Hepatocyte (in vitro differentiated cells): ENCODE results near the gene UBE2E2.

Experiments used
- EZH2 ChIP-seq: fragments of 200-600 bp; sonication (generic); IDR thresholded peaks from 2 replicates; pipeline ENCODE4 v1.6.1; 2016; ENCODE audit warnings: antibody characterized with exemption, mild to moderate bottlenecking, borderline replicate concordance
- EZH2phosphoT487 ChIP-seq: fragments of 200-600 bp; sonication (generic); IDR thresholded peaks from one replicate; pipeline ENCODE4 v1.6.1; 2018; ENCODE audit warnings: antibody characterized with exemption, mild to moderate bottlenecking, low read depth, moderate library complexity; ENCODE audit not compliant: unreplicated experiment, severe bottlenecking
- TF ChIP-seq, protein P1 (sequence below): fragments of 200-600 bp; sonication (generic); IDR thresholded peaks from 2 replicates; pipeline ENCODE4 v1.5.1; 2016; ENCODE audit warnings: antibody characterized with exemption, mild to moderate bottlenecking; ENCODE audit not compliant: poor library complexity

DNA sequence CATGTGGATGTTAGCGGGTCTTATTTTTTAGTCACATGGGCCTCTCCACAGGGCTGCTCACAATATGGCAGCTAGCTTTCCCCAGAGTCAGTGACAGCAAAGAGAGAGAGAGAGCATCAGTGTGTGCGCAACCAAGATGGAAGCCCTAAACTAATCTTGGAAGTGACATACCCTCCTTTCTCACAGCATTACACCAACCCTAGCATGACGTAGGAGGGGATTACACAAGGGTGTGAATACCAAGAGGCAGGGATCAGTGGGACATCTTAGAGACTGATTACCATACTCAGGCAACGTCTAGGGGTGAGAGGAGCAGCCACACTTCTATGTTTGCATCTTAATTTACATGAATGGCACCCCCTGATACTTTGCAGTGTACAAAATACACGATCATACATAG lies 3.5 kb upstream of the UBE2E2 start:
- TF ChIP-seq EZH2phosphoT487: no peak
- TF ChIP-seq, protein P1, sequence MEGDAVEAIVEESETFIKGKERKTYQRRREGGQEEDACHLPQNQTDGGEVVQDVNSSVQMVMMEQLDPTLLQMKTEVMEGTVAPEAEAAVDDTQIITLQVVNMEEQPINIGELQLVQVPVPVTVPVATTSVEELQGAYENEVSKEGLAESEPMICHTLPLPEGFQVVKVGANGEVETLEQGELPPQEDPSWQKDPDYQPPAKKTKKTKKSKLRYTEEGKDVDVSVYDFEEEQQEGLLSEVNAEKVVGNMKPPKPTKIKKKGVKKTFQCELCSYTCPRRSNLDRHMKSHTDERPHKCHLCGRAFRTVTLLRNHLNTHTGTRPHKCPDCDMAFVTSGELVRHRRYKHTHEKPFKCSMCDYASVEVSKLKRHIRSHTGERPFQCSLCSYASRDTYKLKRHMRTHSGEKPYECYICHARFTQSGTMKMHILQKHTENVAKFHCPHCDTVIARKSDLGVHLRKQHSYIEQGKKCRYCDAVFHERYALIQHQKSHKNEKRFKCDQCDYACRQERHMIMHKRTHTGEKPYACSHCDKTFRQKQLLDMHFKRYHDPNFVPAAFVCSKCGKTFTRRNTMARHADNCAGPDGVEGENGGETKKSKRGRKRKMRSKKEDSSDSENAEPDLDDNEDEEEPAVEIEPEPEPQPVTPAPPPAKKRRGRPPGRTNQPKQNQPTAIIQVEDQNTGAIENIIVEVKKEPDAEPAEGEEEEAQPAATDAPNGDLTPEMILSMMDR: no peak
- no peak for TF ChIP-seq EZH2
